Peyer's patch (tissue), 4 donors: ENCODE results near the gene KYNU.

Source experiments
- CTCF ChIP-seq, 6 experiments: fragments of 450-650 bp in 4 of 6; fragments of 200-600 bp in 2 of 6; sonication (generic) in 1 of 6; IDR thresholded peaks; one replicate each; pipeline ENCODE4 v1.5.1; 2017 to 2019; ENCODE audit warnings: antibody characterized with exemption in 6 of 6, mild to moderate bottlenecking in 3 of 6, moderate library complexity in 1 of 6
- POLR2A ChIP-seq, 2 donors: fragments of 450-650 bp; IDR thresholded peaks; one replicate each; pipeline ENCODE4 v1.5.1; 2017; ENCODE audit warnings: antibody characterized with exemption in 2 of 2, mild to moderate bottlenecking in 2 of 2, moderate library complexity in 2 of 2

- TF ChIP-seq CTCF (IDR thresholded peaks at IDR 0.05) (no peak), POLR2A (IDR thresholded peaks at IDR 0.05) (no peak)
These were observed 27.6 kb upstream of the KYNU start for GRCh38 chr2:142849820-142850219.
